ENCODE results near the gene NRP2.

The NRP2 gene

DNA sequence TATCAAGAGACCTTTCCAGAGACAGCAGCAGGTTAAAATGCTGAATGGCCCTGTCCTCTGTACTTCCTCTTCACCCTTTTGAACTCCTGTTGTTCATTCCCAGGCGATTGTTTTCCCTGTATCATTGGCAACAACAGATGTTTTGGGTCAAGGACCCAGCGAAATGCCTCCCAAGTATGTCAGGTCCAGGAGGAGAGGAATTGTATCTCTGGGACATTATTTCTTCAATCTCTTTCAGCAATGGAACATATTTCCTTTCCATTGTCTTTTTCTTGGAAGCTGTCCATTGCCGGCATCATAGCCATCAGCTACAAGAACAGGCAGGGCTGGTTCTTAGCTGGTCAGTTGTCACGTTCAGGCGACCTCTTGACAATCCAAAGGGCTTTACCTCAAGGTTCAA is 76.2 kb downstream of the NRP2 start:
- DNase-seq, result no peak

DNA sequence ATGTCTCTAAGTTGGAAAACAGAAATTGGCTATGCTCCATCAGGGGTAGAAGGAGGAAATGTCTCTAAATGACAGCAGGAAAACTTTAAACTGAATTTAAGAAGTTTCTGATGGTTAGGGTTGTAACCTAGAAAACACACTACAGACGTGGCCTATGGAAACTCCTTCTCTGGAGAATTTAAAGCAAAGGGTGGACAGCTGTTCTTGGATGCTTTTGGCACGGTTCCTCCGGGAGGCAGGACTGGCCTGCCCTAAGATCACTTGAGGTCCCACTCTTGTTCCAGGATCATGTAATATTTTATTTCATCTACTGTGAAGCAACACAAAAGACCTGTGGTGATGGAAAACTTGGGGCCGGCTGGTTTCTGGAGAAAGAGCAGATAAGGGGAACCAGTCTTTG is 77.0 kb downstream of the NRP2 start:
- no peak for DNase-seq

DNA sequence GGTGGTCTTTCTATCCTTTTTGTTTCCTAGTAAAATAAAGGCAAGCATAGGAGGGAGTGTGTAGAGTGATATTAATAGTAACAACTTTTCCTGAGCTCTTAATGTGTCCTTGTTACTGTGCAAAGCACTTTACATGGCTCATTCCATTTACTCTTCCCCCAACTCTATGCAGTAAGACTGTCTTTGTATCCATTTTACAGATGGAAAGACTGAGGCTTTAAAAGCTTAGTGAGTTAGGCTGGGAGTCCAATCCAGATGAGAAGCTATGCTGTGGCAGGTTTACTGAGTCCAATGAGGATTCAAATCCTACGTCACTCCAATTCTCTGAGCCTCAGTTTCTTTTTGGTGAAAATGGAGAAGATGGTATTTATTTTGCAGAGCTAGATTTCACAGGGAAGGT is 77.4 kb downstream of the NRP2 start:
- DNase-seq, result no peak

DNA sequence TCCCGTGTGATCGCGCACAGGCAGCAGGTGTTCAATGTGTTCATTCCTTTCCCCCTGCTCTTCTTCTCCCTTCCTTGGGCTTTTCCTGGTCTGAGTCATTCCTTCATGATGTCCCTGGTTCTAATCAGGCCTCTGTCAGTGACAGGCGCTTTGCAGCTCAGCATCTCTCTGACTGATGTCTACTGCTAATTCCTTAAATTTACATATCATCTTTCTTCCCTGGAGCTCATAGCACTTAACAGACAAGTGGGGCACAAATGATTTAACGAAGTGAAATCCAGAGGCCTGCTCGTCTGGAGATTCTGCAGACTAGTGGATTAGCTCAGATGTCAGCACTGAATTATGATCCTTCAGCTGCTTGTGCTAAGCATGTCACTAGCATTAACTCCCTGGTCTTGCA is 77.9 kb downstream of the NRP2 start:
- no peak for DNase-seq

DNA sequence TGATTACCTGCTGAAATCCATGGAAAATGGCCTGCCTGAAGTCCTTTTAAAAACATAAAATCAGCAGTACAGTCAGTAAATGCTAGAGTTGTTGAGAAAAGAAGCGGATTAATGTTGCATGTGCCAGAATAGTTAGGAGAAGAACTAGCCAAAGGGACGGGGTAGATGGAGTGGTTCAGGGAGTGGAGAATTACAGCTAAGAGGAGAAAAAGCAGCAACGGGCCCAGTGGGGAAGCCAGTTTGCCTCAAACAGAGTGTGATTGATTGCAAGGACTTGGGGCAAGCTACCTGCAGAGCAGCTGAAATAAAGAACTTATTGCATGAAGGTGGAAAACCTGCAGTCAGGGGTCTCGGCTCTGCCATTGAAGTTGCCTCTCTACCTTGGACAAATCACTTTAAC is 79.1 kb downstream of the NRP2 start:
- DNase-seq, result no peak

DNA sequence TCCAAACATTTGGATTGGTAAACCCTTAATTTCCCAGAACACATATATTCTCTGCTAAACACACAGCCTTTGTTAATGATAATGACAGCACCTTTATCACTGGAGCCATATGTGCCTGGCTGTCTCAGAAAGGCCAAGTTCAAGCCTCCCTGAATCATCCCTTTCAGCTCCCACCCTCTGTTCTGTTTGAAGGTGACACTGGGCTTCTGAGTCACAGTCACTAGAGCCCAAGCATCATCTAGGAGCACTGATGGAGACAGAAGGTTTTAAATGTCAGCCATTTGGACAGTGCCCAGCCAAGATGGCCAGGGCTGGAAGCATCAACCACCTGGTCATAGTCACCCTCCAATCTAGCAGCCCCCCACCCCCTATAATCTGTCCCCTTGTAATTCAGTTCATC is 80.6 kb downstream of the NRP2 start:
- no peak for DNase-seq

DNA sequence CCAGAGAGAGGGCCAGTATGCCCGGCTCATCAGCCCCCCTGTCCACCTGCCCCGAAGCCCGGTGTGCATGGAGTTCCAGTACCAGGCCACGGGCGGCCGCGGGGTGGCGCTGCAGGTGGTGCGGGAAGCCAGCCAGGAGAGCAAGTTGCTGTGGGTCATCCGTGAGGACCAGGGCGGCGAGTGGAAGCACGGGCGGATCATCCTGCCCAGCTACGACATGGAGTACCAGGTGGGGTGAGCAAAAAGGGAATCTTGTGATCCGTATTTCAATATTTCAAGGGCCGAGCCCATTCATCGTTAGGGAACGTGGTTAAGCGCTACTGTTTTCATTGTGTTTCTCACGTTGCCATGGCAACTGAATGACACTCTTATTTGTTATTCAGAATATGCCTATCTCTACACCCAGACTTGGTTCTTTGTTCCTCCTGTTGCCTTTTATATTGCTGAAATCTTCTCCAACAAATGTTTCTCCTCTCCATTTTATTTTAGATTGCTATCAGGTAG is 81.5 kb downstream of the NRP2 start:
- DNase-seq, result no peak

DNA sequence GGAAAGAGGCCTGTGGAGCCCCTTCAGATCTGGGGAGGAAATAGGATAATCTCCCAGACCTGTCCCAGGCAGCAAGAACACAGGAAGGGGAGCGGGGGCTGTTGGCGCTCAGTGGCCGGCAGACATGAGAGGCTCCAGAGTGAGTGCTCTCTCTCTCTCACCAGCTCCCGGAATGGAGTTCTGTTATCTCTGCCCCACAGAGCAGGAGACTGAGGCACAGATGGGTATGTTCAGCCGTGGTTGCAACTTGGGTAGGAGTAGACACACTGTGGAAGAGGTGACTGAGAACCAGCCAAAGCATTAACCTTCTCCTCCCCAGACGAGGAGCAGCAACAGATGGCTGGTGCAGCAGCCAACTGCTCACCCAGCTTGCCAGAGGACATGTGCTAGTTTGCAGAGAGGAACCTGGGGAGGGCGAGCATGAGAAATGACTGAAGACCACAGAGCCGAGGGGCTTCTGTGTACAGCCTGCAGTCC is 82.0 kb downstream of the NRP2 start:
- no peak for DNase-seq

DNA sequence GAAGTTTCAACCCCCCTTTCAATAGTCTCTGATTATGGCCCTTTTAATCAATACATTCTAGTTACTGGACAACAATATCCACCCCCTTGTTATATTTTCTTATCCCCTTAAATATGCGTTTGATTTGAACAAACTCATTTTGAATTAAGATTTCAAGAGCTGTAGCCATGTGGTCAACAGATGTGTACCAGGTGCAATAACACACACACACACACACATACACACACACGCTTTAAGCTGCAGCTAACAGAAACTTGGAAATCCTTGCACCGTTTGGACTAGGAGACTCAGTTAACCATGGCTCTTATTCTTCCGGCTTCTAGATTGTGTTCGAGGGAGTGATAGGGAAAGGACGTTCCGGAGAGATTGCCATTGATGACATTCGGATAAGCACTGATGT is 82.8 kb downstream of the NRP2 start:
- no peak for DNase-seq

DNA sequence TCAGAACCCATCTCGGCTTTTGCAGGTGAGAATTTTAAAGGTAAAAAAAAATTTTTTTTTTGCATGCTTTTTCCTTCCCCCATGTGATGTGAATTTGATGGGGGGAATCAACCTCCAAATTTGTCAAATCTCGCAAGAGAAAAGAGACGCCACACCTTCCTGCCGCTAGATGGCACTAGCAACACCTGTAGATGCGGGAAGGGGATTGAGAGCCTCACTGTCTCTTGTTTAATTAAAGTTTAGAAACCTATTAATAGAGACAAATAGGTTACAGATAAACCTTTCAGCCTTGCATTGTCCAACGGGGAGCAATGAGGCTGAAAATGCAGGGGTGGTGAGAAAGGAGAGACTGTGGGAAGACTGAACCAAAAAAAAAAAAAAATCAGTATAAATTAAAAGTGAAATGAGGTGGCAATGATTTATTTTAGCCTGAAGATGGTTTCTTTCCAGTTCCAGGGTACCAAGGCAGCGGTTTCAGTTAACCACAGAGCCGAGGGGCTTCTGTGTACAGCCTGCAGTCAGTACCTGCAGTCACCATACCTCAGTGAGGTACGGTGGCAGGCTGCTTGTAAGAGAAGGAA is 84.6 kb downstream of the NRP2 start:
- DNase-seq, result peak; percentile 54

DNA sequence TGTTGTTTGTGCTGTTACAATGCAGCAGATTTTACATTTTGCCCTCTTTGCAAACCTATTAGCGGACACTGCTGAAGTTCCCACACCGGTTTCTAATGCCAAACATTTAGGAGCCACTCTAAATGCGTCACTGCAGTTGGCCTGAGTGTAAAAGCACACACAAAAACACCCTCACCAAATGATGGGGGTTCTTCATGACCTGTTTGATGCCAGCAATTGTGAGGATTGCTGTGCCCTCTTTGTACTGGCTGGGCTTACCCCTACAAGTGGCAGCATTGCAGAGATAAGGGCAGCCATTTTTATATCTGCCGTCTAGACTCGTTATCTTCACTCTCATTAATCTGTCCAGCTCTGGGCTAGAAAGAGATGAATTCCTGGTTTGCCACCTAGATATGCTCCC is 85.3 kb downstream of the NRP2 start:
- no peak for DNase-seq

DNA sequence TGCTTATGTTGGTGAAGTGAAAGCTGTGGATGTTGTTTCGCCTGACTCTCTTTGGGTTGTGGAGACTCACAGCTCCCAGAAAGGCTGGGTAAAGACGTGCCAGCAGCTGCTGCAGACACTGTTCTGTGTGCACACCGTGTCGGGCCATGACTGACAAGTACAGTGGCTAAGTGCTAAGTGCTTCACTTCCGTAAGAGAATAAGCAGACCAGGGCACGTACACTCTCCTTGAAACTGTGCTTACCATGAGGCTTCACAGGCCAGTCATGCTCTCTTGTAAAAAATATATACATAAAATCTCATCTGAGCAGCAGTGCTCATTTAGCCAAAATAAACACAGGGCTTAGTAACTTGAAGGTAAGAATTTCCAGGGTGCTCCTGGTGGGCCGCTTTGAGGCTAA is 86.0 kb downstream of the NRP2 start:
- DNase-seq, result no peak

DNA sequence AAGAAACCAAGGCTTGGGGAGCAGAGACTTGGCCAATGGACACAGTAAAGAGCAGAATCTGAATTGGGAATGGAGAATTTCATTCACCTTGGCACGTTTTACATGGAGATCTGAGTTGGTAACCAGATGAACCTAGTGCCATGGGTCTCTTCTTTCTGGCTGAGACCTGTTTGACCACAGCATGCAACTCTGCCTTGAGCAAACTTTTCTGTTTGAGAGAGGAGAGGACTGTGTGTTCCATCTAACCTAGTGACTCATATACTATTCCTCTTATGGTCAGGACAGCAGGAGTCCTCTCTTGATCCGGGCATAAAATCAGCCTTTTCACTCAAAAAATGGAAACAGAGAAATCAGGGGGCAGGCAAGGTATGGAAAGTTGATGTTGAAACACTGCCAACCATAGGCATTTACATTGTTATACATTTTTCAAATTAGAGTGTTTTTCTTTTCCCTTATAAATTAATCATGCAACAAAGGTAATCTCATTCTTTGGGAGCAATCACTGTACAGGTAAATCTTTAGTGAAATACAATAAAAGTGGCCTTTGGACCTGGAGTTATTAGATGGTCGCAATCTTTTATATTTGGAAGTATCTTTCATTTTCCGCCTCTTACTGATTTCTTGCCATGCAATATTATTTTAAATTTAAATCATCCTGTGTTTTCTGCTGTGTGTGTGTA is 86.7 kb downstream of the NRP2 start:
- no peak for DNase-seq

DNA sequence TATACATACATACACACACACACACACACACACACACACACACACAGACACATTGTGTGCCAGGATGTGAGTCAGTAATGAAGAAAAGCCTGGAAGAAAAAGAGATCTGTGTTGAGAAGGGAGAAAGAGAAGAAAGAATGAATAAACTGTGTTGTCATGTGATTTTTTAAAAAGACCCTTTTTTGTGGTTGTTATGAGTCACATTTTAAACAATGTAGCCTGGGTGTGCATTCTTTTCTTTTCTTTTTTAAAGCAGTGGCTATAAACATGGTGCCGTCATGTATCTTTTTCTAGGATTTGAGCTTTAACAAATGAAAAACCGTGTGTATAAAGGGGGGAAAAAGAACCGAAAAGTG is 87.2 kb downstream of the NRP2 start:
- no peak for DNase-seq

DNA sequence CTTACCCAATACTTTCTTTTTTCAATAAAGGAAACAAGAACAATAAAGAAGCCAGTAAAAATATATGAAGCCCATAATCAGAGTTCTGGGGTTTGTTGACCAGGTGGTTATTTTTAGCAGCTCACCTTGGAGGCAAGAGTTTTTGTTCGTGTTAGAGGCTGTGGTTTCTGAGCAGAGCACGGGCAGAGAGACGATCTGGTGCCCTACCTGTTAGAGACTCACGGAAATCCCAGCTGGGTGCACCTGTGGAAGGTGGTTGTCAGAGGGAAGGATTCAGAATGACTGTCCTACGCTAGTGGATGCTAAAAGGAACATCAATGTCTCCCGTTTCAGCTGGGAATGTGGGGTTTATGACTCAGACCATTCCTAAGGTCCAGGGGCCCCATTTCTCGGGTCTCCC is 87.6 kb downstream of the NRP2 start:
- DNase-seq, result no peak

DNA sequence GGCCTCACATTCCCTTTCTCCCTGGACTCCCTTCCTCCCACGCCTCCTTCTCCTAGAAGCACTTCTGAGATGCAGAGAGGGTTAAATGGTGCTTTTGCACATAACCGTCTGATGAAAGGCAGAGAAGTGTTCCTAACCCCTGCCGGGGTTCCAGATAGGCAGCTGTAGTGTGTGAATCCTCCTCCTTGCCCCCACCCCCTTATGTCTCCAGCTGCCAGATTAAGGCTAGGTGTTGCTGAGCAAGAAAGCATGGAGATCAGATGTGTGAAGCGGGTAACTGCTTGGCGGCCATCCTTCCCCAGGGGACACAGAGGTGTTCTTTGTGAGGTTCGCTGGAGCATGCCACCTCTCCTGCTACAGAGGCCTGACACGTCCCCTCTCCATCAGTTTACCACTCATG is 88.3 kb downstream of the NRP2 start:
- no peak for DNase-seq

DNA sequence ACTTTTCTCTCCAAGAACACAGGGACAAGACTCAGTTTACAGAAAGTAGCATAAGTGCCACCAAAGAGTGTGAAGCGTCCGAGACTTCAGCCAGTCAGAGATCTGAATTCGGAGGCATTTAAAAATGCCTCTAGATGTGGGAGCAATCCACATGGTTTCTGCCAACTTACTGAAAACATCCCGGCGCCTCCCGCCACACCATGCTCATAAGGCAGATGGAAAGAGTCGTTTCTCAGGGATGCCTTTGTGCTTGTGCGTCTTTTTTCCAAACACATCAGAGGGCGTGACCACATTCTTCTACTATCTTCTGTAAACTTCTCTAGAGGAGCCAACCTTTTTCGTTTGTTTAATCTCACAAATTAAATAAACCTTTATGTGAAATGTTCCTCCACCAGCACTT is 88.7 kb downstream of the NRP2 start:
- DNase-seq, result no peak

DNA sequence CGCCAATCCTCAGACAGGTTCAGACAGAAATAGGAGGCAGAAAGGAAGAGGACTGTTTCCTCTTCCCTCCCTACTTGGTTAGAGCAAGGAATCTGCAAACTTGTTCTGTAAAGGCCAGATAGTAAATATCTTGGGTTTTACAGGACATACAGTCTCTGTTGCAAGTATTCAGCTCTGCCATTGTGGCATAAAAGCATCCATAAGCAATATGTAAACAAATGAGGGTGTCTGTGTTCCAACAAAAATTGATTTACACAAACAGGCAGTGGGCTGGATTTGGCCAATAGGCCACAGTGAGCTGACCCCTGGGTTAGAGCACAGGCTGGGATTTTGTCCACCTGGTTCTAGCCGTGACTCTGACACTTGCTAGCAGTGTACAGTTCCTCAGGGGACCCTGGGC is 89.4 kb downstream of the NRP2 start:
- no peak for DNase-seq

DNA sequence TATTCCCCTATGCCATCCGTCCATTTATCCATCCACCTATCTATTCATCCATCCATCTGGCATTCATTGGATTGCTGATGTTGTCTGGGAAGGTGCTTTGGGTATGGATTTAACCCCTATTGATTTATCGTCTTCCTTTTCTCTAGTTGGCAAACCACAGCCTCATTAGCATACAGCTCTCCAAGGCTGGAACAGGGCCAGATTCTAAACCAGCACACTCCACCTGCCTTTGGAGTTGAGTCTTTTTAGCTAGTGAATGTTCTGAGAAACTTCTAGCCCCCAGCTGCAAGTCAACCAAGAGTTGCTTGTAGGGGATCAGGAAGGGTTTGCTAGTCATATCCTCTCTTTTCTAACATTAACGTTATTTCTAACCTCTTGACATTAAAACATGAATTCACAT is 90.7 kb downstream of the NRP2 start:
- no peak for DNase-seq

DNA sequence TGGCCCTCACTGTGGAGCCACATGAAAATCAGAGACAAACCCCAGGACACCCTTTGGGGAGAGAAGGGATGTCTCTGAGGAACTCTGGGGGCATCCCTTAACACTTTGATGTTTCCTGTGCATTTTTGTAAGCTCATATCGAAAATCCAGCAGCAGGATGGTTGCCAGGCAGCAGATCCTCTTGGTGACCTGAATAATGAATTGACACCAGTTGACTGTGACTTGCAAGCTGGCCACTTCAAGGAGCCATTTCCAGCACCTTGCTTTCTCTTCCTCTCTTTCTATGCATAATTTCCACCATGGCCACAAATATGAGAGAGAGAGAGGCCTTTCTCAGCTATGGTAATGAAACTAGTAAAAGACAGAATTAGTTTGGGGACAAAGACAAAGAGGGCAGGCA is 91.7 kb downstream of the NRP2 start:
- no peak for DNase-seq

DNA sequence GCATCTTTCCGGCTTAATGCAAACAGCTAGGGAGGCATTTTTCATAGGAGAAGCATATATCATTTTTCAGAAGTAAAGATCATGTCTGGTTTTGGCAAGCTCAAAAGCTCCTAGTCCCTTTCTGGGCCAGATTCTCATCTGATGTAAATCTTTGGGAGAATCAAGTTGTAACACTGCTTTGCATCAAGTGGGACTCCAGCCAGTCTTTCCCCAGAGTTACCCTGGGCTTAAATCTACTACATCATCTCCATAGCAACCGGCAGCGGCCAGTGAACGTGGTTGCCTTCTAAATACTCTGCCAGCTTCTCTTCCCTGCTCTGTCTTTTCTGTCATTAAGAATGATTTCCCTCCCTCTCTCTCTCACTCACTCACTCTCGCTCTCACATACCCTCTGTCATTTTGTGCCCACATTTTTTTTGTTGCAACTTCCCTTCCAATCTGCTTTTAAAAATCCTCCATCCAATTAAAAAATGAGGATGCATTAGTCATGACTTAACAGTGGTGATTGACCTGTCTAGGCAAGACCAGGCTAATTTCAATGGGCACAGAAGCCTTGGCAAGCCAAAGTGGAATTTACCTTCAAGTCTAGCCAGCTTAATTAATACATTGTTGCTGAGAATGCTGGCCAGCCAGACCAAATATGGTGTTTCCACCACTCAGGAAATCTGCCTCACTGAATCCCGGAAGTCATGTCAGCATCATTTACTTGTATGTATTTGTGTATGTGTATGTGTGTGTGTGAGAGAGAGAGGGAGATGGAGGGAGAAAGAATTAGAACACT is 93.0 kb downstream of the NRP2 start:
- no peak for DNase-seq

DNA sequence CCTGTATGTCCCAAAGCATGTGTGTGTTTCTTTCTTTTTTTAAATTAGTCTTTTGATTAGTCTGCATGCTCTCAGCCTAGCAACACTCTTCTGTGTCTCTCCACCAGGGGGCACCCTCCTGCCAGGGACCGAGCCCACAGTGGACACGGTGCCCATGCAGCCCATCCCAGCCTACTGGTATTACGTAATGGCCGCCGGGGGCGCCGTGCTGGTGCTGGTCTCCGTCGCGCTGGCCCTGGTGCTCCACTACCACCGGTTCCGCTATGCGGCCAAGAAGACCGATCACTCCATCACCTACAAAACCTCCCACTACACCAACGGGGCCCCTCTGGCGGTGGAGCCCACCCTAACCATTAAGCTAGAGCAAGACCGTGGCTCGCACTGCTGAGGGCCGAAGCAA is 93.8 kb downstream of the NRP2 start:
- peak; percentile 62 for DNase-seq

DNA sequence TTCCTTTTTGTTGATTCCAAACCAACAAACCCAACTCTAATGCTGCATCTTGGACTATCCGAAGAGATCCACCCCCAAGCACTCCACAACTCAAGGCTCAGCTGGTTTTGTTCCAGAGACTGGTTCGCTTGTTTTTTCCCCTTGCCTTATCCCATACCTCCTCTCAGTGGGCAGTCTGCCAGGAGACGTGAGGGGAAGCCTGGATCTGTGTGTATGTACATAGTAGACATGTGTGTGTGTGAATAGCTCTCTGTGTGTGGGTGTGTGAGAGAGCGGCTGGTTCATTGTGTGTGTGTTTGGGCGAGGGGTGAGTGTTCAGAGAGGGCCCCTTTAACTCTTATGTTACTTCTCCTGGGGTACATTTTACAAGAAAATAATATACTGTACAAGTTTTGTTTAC is 94.4 kb downstream of the NRP2 start:
- no peak for DNase-seq

DNA sequence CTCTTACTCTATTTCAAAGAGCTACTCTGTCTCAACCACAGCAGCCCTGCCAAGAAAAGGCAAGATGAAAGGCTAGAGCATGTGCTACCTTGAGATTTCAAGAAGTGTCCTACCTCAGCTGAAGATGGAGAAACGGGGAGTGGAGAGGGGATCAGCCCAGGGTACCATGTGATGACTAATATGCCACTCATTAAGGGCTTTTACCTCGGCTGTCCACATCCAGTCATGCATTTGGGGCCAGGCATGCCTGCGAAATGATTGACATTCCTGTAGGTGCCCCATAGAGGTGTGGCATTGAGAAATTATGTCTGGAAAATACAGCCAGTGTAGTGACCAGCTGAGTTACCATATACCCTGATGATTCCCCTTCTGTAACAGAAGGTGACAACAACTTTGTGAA is 96.1 kb downstream of the NRP2 start:
- DNase-seq, result no peak

Measured in activated CD4-positive, alpha-beta T cell treated with anti-CD3 and anti-CD28 coated beads, Interleukin-10, Interleukin-2, amounts not matched to agents 100 ng/mL and 50 ng/mL, durations not matched to agents 16 hours and 8 hours (primary cell).